Tracheal epithelial cell (primary cell): ENCODE data around the gene CTCFL. TPM values are rescaled to one million over a fixed set of nuclear protein-coding genes. Genes with fewer than 3 reads are reported as not detected.

ENCODE experiments used
- total RNA-seq: library from RNA; depleted of rRNA; stranded (reverse); fragments of >200 nt; gene quantifications from 2 replicates; pipeline ENCODE4 v1.2.1, GENCODE V29; 2014

CTCFL gene, protein sequence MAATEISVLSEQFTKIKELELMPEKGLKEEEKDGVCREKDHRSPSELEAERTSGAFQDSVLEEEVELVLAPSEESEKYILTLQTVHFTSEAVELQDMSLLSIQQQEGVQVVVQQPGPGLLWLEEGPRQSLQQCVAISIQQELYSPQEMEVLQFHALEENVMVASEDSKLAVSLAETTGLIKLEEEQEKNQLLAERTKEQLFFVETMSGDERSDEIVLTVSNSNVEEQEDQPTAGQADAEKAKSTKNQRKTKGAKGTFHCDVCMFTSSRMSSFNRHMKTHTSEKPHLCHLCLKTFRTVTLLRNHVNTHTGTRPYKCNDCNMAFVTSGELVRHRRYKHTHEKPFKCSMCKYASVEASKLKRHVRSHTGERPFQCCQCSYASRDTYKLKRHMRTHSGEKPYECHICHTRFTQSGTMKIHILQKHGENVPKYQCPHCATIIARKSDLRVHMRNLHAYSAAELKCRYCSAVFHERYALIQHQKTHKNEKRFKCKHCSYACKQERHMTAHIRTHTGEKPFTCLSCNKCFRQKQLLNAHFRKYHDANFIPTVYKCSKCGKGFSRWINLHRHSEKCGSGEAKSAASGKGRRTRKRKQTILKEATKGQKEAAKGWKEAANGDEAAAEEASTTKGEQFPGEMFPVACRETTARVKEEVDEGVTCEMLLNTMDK
- total RNA-seq: not detected in 2 replicates

GRCh38 chr20:57524511-57525176 is at the start of gene CTCFL:
CTCFL (minus strand) TSS chr20:57525140; CDS start chr20:57524205, 935 bp downstream.

GRCh38 chr20:57560554-57561355 is 35.8 kb upstream of the CTCFL start, which contains the start of gene PCK1:
PCK1 (plus strand) TSS chr20:57561110; CDS start chr20:57561412, 302 bp downstream.

Other genes with a start within 250 kb of the CTCFL start
- gene SPO11, start 195.3 kb downstream of the CTCFL start, total RNA-seq: not detected in 2 replicates
- gene RAE1, start 173.9 kb downstream of the CTCFL start, total RNA-seq: 23.9 and 24.7 TPM in 2 replicates
- 7.2 and 7.5 TPM in 2 replicates for gene RBM38, start 133.7 kb downstream of the CTCFL start, total RNA-seq
- gene PCK1, start 36.0 kb upstream of the CTCFL start, total RNA-seq: not detected in 2 replicates
- under 0.01 TPM in 1 of 2 replicates, not detected in the other for gene ZBP1, start 95.3 kb upstream of the CTCFL start, total RNA-seq
- gene PMEPA1, start 184.9 kb upstream of the CTCFL start, total RNA-seq: 86.0 and 89.7 TPM in 2 replicates